ENCODE data around the gene PPP1R1C.
"Not testable (repeated sequence)": the region's sequence is repeated elsewhere in the genome, so short reads cannot be mapped to it uniquely, and the experiment has no call there.

Gene PPP1R1C

GRCh38 chr2:181985632-181986205 lies at the start of gene PPP1R1C:
TSS of gene PPP1R1C (plus strand) at chr2:181985853. CDS start at chr2:181986111, 258 bp downstream.
- DNase-seq, result no peak

GRCh38 chr2:181937473-181937872 lies 48.2 kb upstream of the PPP1R1C start:
- DNase-seq, result no peak

GRCh38 chr2:181943411-181944124 lies 42.1 kb upstream of the PPP1R1C start:
- DNase-seq, result no peak

- DNase-seq, result no peak
Observed at GRCh38 chr2:181944164-181944913, 41.3 kb upstream of the PPP1R1C start.

GRCh38 chr2:181944914-181945291 lies 40.8 kb upstream of the PPP1R1C start:
- no peak for DNase-seq

GRCh38 chr2:181946444-181947127 lies 39.1 kb upstream of the PPP1R1C start:
- no peak for DNase-seq

GRCh38 chr2:181947273-181947672 lies 38.4 kb upstream of the PPP1R1C start:
- DNase-seq, result no peak

GRCh38 chr2:181948227-181948626 lies 37.4 kb upstream of the PPP1R1C start:
- no peak for DNase-seq

GRCh38 chr2:181949047-181949446 lies 36.6 kb upstream of the PPP1R1C start:
- no peak for DNase-seq

- DNase-seq, result no peak
Observed at GRCh38 chr2:181952404-181953226, 33.0 kb upstream of the PPP1R1C start.

- DNase-seq, result peak; percentile 9
Observed at GRCh38 chr2:181953881-181954537, 31.6 kb upstream of the PPP1R1C start.

- DNase-seq, result no peak
Observed at GRCh38 chr2:181954538-181954883, 31.1 kb upstream of the PPP1R1C start.

GRCh38 chr2:181955010-181955409 lies 30.6 kb upstream of the PPP1R1C start:
- no peak for DNase-seq

GRCh38 chr2:181955866-181956265 lies 29.8 kb upstream of the PPP1R1C start:
- not testable (repeated sequence) for DNase-seq

GRCh38 chr2:181957668-181958067 lies 28.0 kb upstream of the PPP1R1C start:
- DNase-seq, result no peak

GRCh38 chr2:181958726-181959125 lies 26.9 kb upstream of the PPP1R1C start:
- no peak for DNase-seq

- DNase-seq, result no peak
Observed at GRCh38 chr2:181959508-181959907, 26.1 kb upstream of the PPP1R1C start.

GRCh38 chr2:181961167-181961566 lies 24.5 kb upstream of the PPP1R1C start:
- not testable (repeated sequence) for DNase-seq

- DNase-seq, result no peak
Observed at GRCh38 chr2:181962142-181962541, 23.5 kb upstream of the PPP1R1C start.

GRCh38 chr2:181970160-181970794 lies 15.4 kb upstream of the PPP1R1C start:
- no peak for DNase-seq

GRCh38 chr2:181971032-181971431 lies 14.6 kb upstream of the PPP1R1C start:
- DNase-seq, result no peak
